GM15510 (cell line): ENCODE data around the gene NOXA1.

Source experiments
- POLR2A ChIP-seq: IDR thresholded peaks from 3 replicates; pipeline ENCODE4 v1.6.1; 2011; ENCODE audit warnings: borderline replicate concordance; ENCODE audit not compliant: insufficient read length; ENCODE audit errors: extremely low read depth

The NOXA1 gene

DNA sequence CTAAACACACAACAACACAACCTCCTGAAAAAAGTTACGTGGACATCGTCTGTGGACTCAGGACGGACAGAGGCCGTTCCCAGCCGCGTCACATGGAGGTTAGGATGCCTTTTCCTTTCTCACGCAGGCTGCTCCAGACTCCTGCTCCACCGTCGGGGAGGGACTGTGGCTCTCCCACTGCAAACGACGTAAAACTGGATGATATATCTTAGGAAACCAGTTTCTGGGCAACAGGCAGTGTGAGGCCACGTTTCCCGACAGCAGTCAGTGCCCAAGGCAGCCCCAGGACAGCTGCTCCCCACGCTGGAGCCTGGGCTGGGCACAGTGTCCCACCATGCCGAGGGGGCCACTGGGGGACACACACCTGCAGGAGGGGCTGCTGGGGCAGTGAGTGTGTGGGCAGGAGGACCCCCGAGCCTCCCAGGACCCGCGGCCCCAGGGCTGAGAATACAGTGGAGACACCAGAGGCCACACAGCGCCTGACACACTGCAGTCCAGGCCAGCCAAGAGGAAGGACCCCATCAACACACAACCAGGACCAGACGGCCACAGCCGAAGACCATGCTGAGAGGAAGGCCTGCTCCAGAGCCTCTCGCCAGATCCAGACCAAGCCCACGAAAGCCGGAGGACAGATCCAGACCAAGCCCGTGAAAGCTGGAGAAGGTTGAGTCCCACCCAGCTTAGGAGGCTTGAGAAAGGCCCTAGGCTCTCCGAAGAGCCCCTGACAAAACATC is 26.4 kb upstream of the NOXA1 start:
- TF ChIP-seq POLR2A, result no peak

GRCh38 chr9:137397675-137398423 is 25.3 kb upstream of the NOXA1 start:
- TF ChIP-seq POLR2A, result no peak

- no peak for TF ChIP-seq POLR2A
Observed at GRCh38 chr9:137398561-137399468, 24.4 kb upstream of the NOXA1 start.

GRCh38 chr9:137402746-137403145 is 20.4 kb upstream of the NOXA1 start:
- no peak for TF ChIP-seq POLR2A

DNA sequence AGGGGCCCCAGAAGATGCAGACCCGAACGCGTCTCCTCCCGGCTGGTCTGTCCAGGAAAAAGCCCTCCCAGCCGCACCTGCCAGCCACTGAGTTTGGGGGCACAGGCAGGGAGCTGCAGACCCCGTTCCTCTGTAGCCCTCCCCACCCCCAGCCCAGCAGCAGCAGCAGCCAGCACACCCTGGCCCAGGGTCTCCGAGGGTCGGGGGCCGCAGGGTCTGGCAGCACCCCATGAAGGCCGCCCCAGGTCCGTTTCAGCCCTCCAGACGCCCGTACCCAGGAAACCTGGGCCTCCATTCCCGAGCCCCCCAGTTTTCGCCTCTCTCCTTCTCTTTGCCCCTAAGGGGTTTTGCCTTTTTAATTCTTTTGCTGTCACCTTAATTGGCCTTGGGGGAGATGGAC is 19.9 kb upstream of the NOXA1 start:
- no peak for TF ChIP-seq POLR2A

GRCh38 chr9:137404961-137405567 is 18.1 kb upstream of the NOXA1 start:
- no peak for TF ChIP-seq POLR2A

- TF ChIP-seq POLR2A, result no peak
Observed at GRCh38 chr9:137405677-137406081, 17.5 kb upstream of the NOXA1 start.

GRCh38 chr9:137406085-137406760 is 17.0 kb upstream of the NOXA1 start:
- TF ChIP-seq POLR2A, result no peak

DNA sequence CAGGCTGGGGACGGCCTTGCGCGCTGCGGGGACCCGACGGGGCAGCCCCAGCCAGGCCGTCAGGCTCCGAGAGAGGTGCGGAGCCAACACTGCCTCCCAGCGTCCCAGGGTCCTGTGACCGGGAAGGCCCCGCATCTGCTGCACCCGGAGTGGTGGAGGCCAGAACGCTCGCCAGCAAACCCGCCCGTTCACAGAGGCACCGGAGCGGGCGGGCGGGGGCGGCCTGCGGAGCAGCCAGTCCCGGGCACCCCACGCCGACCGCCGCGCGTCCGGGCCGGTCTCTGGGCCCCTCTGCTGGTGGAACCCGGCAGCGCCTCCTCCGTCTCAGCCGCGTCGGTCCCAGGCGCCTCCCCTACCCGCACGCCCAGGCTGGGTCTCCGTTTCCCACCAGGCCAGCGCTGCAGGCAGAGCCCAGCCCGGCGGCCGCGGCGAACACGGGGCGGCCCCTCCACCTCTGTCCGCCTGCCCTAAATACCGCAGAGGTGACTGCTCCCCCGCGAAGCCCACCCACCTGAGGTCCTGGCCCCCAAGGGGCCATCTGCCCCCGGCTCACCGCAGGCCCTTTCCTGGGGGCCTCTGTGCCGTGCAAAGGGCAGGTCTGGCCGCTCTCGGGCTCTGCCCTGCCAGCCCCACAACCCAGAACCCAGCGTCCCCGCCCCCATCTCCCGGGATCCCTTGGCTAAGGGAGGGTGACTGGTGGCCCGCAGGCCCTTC is 16.2 kb upstream of the NOXA1 start:
- no peak for TF ChIP-seq POLR2A

GRCh38 chr9:137407590-137408300 is 15.4 kb upstream of the NOXA1 start:
- TF ChIP-seq POLR2A, result no peak

GRCh38 chr9:137408651-137409405 is 14.4 kb upstream of the NOXA1 start:
- no peak for TF ChIP-seq POLR2A

DNA sequence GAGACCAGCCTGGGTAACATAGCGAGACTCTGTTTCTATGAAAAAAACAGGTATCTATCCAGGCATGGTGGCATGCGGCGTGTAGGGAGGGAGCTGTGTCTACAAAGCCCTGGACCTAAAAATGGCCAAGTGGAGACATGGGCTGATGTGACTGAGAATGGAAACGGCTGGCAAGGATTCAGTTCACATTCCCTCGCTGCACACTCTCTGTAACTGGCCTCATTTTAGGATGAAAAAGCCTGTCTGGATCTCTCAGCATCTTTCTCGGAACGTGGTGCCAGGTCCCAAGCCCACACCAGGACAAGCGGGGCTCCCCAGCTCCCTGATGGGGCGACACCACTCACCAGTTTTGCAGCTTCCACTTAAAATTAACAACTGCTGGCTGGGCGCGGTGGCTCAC is 13.7 kb upstream of the NOXA1 start:
- no peak for TF ChIP-seq POLR2A
